Gastroesophageal sphincter (tissue), 4 donors: ENCODE measurements around the gene CTIF. TPM values are rescaled to one million over a fixed set of nuclear protein-coding genes. Genes with fewer than 3 reads are reported as not detected.

Experiments
- ATAC-seq: fragments of 150-250 bp; one replicate; pipeline ENCODE4 v1.9.1; 2016; ENCODE audit warnings: mild to moderate bottlenecking, moderate library complexity
- H3K27ac ChIP-seq, 4 donors: fragments of 200-600 bp; sonication (generic) in 3 of 4; 1 replicate in 3 of 4; 2 replicates in 1 of 4; pipeline ENCODE4 v1.5.1; 2016 to 2019
- H3K27me3 ChIP-seq: fragments of 200-600 bp; sonication (generic); one replicate; pipeline ENCODE4 v1.5.1; 2019
- H3K36me3 ChIP-seq, 2 donors: fragments of 200-600 bp; sonication (generic); one replicate each; pipeline ENCODE4 v1.5.1; 2019; ENCODE audit warnings: control low read depth in 1 of 2
- H3K4me1 ChIP-seq, 3 donors: fragments of 200-600 bp; sonication (generic); 1 replicate in 2 of 3; 2 replicates in 1 of 3; pipeline ENCODE4 v1.5.1; 2016 to 2019; ENCODE audit warnings: control low read depth in 2 of 3
- H3K4me3 ChIP-seq, 2 donors: fragments of 200-600 bp; sonication (generic); one replicate each; pipeline ENCODE4 v1.5.1; 2019; ENCODE audit warnings: mild to moderate bottlenecking in 1 of 2, moderate library complexity in 1 of 2
- H3K9me3 ChIP-seq, 3 donors: fragments of 200-600 bp; sonication (generic); one replicate each; pipeline ENCODE4 v1.5.1; 2017 to 2019; ENCODE audit warnings: control low read depth in 2 of 3
- EP300 ChIP-seq: sonication (generic); formaldehyde crosslinking; IDR thresholded peaks from one replicate; pipeline ENCODE4 v1.6.1; 2017; ENCODE audit warnings: antibody characterized with exemption, mild to moderate bottlenecking
- POLR2A ChIP-seq, 2 donors: fragments of 450-650 bp; IDR thresholded peaks; one replicate each; pipeline ENCODE4 v1.6.1; 2017; ENCODE audit warnings: antibody characterized with exemption in 2 of 2, mild to moderate bottlenecking in 2 of 2, moderate library complexity in 1 of 2
- POLR2AphosphoS5 ChIP-seq: sonication (generic); formaldehyde crosslinking; IDR thresholded peaks from one replicate; pipeline ENCODE4 v1.6.1; 2017; ENCODE audit warnings: antibody characterized with exemption
- WGBS, 2 donors: methylation state at CpG; one replicate each; pipeline ENCODE4 v1.1.5; 2018; ENCODE audit warnings: low coverage in 1 of 2; 5-methylcytosine and 5-hydroxymethylcytosine counted together
- total RNA-seq, 4 donors: library from RNA; depleted of rRNA; stranded (reverse); fragments of >200 nt; gene quantifications; one replicate each; pipeline ENCODE4 v1.1.0, GENCODE V29; 2016
- TF ChIP-seq, protein P1 (sequence below), 4 experiments: fragments of 200-600 bp in 2 of 4; fragments of 450-650 bp in 2 of 4; sonication (generic) in 1 of 4; IDR thresholded peaks; one replicate each; pipeline ENCODE4 v1.5.1; 2017 to 2019; ENCODE audit warnings: antibody characterized with exemption in 4 of 4, mild to moderate bottlenecking in 2 of 4, moderate library complexity in 2 of 4

CTIF gene
- total RNA-seq, 4 donors from 2014 or later, result 31.4 to 124 (median 78.1) TPM

GRCh38 chr18:48817021-48817461 lies 278.2 kb downstream of the CTIF start:
- peaks cover 0 to 61% of the 10 kb centered on the region in 2 donors for H3K36me3 ChIP-seq

DNA sequence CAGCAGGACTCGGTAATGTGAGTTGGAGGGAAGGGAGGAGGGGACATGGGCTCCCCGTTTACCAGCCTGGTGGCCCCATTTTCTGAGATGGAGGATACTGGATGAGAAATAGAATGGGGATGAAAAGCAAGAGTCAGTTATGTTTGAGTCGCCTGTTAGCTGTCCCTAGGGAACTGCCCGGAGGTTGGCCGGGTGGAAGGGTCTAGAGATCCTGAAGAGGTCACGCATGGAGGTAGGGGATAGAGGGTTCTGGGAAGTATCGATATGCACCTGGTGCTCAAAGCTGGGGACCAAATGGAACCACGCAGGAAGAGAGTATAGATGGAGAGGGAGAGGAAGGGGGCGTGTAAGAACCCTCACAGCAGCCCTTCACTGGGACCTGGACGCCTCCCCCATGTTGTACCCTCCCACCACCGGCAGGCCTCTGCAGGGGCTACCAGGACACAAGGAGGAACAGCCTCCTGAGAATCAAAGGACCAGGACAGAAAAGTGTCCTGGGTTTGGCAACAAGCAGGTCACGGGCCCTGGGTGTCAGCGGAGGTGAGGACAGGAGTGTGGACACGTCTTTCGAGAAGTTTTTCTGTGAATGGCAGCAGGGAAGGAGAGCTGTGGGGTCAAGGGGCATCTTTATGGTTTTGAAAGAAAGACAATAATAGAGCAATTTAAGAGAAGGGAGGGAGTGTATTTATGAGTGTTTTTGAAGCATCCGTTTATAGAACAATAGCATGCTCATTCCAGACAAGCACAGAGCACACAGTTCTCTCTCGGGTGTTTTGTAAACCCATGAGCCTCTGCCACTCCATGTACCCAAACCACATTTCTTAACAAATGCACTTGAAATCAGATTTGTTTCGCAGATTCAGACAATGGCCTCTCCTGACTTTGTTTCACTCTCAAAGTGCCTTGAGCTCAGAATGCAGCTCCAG lies 279.8 kb downstream of the CTIF start:
- Histone ChIP-seq H3K27me3 (no peaks in the 10 kb centered on the region), H3K9me3 (no peaks in the 10 kb centered on the region), H3K4me1 (peaks cover 0 to 8% (median 0%) of the 10 kb centered on the region in 3 donors), H3K27ac (no peak overlapping the region), H3K4me3 (no peak overlapping the region), H3K36me3 (peaks cover 0 to 64% of the 10 kb centered on the region in 2 donors)
- ATAC-seq, result no peak
- WGBS, 2 donors, result 82 to 89% methylated on average over 15 of the region's 18 CpGs
- TF ChIP-seq, protein P1, sequence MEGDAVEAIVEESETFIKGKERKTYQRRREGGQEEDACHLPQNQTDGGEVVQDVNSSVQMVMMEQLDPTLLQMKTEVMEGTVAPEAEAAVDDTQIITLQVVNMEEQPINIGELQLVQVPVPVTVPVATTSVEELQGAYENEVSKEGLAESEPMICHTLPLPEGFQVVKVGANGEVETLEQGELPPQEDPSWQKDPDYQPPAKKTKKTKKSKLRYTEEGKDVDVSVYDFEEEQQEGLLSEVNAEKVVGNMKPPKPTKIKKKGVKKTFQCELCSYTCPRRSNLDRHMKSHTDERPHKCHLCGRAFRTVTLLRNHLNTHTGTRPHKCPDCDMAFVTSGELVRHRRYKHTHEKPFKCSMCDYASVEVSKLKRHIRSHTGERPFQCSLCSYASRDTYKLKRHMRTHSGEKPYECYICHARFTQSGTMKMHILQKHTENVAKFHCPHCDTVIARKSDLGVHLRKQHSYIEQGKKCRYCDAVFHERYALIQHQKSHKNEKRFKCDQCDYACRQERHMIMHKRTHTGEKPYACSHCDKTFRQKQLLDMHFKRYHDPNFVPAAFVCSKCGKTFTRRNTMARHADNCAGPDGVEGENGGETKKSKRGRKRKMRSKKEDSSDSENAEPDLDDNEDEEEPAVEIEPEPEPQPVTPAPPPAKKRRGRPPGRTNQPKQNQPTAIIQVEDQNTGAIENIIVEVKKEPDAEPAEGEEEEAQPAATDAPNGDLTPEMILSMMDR (IDR thresholded peaks at IDR 0.05), result no peak
- TF ChIP-seq POLR2AphosphoS5 (no peak), POLR2A (IDR thresholded peaks at IDR 0.05) (no peak), EP300 (no peak)

More at GRCh38 chr18:48817021-48817461, 278.2 kb downstream of the CTIF start:
- Histone ChIP-seq H3K27ac (no peak overlapping the region), H3K4me3 (no peak overlapping the region), H3K27me3 (no peaks in the 10 kb centered on the region), H3K9me3 (no peaks in the 10 kb centered on the region), H3K4me1 (peaks cover 0 to 12% (median 0%) of the 10 kb centered on the region in 3 donors)
- TF ChIP-seq, protein P1 (IDR thresholded peaks at IDR 0.05), result no peak
- TF ChIP-seq POLR2A (IDR thresholded peaks at IDR 0.05), result no peak
- TF ChIP-seq EP300, result no peak
- TF ChIP-seq POLR2AphosphoS5, result no peak
- ATAC-seq, result no peak
- no CpG with 5 or more reads among the region's 17 CpGs for WGBS, 2 donors

DNA sequence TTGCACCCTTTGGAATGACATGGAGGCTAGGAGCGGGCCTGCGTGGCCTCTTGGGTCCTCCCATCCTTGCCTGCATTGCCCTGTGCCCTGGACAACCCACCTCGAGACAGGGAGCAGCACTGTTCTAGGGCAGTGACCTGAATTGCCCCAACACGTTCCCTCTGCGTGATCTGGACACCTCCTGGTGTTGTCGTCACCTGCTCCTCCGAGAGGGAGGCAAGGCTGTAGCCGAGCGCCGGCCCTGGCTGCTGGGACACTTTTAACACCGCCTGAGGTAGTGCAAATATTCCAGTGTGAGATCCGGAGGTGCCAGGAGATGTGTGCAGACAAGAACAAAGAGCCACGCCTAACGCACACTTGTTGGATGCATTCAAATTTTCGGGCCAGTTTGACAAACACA lies 280.4 kb downstream of the CTIF start:
- Histone ChIP-seq H3K27ac (no peak overlapping the region), H3K4me3 (no peak overlapping the region), H3K36me3 (peaks cover 0 to 64% of the 10 kb centered on the region in 2 donors), H3K27me3 (no peaks in the 10 kb centered on the region), H3K9me3 (no peaks in the 10 kb centered on the region), H3K4me1 (peaks cover 0 to under 1% (median 0%) of the 10 kb centered on the region in 3 donors)
- WGBS, 2 donors, result 92% methylated on average over 5 of the region's 15 CpGs; no CpG with 5 or more reads in 1 of the 2 donors
- no peak for ATAC-seq
- TF ChIP-seq EP300 (no peak), POLR2A (IDR thresholded peaks at IDR 0.05) (no peak), POLR2AphosphoS5 (no peak)
- TF ChIP-seq, protein P1 (IDR thresholded peaks at IDR 0.05), result no peak

DNA sequence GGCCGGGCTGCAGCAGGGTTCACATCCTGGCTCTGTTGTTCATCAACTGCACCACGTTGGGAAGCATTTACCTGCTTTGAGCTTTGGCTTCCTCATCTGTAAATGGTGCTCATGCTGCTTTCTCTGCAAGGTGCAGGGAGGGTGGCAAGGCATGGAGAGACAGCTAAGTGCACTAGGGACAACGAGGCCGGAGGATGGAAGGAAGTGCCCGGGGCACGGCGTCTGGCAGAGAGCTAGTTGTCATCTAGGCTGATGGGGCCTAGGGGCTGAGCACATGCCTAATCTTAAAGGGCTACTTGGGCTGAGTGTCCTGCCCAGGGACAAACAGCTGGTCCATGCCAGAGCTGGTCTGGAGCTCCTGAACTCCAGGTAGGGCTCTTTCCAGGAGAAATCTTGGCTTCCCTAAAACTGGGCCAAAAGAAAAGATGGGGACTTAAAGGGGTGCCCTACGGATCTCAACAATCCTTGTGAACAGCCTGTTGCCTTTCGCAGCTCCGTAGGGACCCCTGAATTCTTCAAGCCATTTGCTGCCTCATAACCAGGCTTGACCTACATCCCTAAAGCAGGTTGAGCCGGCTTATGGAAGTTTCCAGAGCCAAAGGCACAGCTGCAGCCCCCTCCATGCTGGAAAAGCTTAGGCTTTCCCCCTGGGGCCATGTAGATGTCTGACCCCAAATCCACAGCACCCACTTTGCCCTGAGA lies 281.1 kb downstream of the CTIF start:
- 80% methylated on average over 4 of the region's 11 CpGs; no CpG with 5 or more reads in 1 of the 2 donors for WGBS, 2 donors
- TF ChIP-seq EP300 (no peak), POLR2A (IDR thresholded peaks at IDR 0.05) (no peak), POLR2AphosphoS5 (no peak)
- TF ChIP-seq, protein P1 (IDR thresholded peaks at IDR 0.05), result no peak
- no peak overlapping the region for H3K4me3 ChIP-seq
- no peak overlapping the region for H3K27ac ChIP-seq
- peaks cover 0 to 64% of the 10 kb centered on the region in 2 donors for H3K36me3 ChIP-seq
- peaks cover 0 to 3% (median 0%) of the 10 kb centered on the region in 3 donors for H3K4me1 ChIP-seq
- ATAC-seq, result no peak
- H3K9me3 ChIP-seq, result no peaks in the 10 kb centered on the region
- no peaks in the 10 kb centered on the region for H3K27me3 ChIP-seq
